Stimulated activated CD8-positive, alpha-beta memory T cell treated with anti-CD3 and anti-CD28 coated beads, Interleukin-2, amount 100 ng/mL, for 48 hours (primary cell): ENCODE data around the gene NRG3.
"Not testable (repeated sequence)": the region's sequence is repeated elsewhere in the genome, so short reads cannot be mapped to it uniquely, and the experiment has no call there.

ENCODE experiments used
- DNase-seq, 2 donors: peaks; one replicate each; pipeline ENCODE4 v3.0.0-alpha.2; 2020; ENCODE audit warnings: low read depth in 2 of 2

Gene NRG3

DNA sequence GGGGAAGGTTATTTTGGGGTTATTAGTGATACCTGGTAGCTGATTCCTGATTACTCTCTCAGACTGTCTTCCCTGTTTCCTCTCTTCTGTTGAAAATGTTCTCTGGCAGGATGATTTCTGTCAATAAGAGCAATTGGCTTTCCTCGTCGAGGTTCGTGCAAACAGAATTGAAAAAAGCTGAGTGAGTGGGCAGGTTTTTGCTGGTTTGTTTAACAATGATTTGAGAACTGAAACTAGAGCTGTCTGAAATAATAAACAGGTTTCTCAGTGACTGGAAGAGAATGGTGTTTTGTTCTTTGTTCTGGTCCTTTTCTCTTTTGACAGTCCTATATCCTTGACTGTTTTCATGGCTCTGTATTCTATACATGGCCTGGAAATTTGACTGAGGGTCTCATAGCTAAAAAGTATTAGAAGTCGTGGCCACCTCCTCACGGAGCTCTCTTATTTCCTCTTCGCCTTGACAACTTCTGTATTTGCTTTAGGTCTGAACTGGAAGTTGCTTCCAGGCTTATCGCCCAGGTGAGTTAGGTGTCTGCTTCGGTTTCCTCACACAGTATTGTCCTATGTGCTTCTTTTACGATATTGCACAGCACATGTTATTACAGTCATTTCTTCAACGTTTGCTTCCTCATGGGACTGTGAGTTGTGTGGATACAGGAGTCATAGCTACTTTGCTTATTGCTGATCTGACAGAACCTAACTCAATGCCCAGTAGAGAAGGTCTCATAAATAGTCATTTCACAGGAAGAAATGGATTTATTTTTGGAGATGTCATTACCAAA is 403.6 kb downstream of the NRG3 start:
- no peak for DNase-seq

DNA sequence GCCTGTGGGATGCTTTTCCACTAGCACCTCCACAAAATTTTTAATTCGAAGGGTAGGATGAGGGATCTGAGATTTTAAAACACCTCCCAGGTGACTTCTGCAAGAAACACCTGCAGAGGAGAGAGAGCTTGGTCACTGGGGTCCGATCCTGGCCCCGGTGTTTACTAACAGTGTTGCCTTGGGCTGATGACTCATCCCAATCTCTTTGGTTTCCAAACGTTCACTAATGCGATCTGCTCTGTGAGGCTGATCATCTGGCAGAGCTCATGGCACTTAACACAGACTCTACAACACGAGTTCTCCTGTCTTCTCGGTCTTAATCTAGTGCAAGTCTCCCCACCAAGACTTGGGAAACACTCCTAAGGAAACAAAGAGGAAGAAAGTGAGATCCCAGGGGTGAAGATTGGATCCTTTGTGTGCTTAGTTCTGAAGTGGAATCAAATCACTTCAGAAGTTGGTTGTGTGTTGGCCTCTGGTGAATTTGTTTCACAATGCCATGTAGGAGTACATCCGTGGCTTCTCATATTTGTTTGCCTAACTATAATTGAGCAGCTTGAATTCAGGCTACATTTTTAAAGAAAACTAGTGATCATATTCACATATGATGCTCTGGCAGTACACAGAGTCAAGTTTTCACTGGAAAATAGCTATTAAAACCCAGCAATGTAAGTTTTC is 407.9 kb downstream of the NRG3 start:
- no peak for DNase-seq

DNA sequence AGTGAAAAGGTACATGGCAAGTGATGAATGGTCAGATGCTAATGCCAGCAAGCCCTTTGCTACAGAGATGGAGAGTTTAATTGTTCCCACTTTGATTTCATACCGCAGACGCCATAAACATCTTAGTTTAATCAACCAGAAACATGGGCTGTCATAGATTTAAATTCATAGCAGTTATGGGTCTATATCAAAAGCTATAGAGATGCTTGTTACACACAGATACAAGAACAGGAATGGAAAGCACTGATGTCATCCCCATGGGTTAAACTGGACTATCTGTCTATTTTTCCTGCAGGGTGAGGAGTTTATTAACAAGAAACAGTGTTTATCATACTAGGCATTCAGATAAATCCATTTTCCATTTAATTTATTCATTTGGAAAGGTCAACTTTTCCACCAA is 409.2 kb downstream of the NRG3 start:
- DNase-seq = no peak

DNA sequence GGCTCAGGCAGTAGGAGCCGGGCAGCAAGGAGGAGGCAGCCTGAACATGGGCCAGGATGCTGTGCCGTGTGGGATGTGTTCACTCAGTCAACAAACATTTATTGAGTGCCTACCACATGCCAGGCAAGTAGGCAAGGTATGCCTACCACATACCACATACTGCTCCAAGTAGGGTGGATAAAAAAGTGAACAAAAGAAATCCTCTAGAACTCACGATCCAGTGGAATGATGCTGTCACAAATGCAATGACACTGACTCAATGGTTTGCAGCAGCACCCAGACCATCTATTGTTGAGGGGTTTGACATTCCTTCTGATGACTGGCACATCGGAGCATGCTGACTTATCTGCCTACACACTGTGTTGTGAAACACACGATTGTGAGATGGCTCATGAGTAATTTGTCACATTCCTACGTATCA is 413.5 kb downstream of the NRG3 start:
- DNase-seq = no peak

DNA sequence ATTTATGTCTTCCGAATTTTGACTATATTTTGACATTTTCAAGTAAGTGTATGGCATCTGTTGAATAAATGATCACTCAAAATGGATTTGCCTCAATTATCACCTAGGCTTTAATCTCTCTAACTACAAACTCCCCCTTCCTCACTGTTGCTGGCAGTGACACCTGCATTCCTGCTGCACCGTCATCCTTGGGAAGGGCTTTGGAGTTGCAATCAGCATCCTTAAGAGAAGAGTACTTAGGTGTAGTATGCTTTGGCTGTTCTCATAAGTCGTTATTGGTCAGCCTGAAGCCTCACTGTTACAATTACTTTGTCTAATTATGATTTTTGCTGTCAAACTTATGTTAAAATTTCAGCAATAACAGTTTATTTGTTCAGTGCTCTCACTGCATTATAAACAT is 415.0 kb downstream of the NRG3 start:
- DNase-seq = no peak

DNA sequence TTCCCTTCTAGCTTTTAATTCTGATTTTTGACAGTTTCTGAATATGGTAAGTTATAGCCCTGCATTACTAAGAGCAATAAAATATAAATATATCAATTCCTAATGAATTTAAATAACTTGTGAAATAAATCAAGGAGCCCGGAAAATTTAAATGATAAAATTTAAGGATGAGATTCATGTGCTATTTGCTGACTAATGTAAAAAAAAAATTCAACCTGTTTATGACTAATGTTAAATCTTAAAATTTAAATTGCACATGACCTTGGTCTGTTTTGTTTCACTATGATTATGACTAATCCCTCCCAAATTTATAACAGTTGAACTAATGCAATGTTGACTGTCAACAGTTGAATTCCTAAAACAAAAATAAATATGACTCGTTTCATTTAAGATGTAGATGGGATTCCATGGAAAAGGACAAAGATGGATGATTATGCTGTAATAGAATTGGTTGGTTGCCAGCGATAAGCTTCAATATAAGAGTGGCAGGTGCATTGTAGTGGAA is 419.9 kb downstream of the NRG3 start:
- no peak for DNase-seq

DNA sequence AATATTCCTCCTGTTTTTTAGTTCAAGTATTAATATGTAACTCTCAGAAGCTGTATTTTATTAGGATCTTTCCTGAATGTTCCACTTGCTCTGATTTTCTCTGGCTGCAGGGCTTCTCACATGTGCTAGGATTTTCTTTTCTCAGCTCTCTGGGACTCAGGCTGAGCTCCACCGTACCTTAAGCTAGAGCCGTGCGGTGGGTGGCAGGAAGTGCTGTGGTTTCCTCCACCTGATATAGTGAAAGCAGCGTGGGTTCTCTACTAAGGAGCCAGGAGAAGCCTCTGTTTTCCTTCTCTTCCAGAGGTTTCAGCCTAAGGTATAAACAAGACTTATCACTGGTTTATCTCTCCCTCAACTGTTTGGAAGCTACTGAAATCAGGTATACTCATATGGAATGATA is 433.6 kb downstream of the NRG3 start:
- DNase-seq = no peak

DNA sequence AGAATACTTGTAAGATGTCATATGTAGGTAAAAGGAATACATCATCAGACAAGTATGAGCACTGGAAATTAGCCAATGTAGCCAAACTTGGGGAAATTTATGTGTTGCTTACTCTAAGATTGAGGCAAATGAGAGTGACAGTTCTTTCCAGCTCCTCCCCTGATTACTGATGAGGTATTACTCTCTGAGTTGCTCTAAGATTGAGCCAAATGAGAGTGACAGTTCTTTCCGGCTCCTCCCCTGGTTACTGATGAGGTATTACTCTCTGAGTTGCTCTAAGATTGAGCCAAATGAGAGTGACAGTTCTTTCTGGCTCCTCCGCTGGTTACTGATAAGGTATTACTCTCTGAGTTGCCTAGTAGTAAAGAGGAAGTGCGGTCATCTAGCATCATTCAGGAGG is 435.8 kb downstream of the NRG3 start:
- no peak for DNase-seq

DNA sequence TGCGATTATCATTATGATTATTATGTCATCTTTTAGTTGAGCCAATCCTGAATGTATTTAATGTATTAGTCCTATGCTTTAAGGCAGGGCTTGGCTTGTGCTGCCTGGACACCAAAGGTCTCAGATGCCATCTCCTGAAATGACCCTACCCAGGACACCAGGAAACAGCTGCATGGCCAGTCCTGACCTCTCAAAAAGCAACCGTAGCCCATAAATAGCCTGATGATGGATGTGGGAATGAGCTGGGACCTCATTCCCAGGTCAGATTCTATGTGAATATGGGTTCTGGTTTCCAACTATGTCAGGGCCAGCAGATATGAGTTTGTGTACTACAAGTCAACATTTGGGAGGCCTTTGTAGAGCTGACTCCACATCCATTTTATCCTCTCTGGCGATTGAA is 438.4 kb downstream of the NRG3 start:
- DNase-seq = no peak

DNA sequence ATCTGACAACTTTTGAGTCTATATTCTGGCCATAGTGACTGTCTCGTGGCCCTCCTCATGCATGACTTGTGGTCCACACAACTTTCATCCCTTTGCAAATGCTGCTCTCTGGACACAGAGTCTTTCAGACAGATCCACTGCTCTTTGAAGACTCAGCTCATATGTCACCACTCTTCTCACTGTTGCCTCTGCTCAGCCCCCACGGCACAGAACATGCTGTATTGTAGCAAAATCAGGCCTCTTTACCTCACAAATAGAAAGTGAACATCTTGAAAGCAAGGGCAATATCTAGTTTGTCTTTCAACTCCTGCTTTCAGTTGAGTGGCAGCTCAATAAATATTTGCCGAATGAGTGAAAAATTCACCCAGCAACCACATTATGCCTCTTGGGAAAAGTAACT is 443.5 kb downstream of the NRG3 start:
- no peak for DNase-seq

DNA sequence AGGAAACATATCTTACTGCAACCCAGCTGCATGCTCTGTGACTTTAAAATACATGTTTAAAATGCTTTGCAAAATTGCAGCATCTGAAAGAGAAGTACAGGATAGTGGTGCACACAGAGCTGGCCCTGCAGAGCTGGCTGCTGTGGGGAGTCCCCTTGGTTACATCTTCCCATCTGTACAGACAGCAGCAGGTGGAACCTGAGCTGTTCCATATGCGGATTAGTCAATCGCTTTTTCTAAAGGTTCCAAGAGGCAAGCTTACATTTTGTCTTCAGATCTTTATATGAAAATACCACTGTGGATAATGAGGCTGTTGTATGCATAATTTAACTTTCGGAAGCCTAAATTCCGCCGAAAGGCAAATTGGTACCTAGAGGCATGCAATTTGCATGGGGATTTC is 444.1 kb downstream of the NRG3 start:
- no peak for DNase-seq

DNA sequence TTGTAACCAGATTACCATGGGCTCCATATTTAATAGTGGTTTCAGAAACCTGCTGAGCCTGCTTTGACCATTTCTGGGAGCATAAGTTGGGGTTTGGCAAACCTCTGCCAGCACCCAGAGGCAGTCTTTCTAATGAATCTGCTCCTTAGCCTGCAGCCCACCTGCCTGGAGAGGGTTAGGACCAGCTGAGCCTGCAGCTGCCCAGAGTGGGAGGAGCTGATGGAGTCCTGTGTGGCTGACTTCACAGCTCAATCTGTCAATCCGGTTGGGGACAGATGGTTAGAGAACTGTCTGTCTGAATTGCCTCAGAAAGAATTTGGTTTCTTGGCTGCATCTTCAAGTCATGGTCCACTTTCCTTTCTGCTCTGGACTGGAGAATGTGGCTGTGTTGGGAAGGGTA is 444.6 kb downstream of the NRG3 start:
- DNase-seq = no peak

DNA sequence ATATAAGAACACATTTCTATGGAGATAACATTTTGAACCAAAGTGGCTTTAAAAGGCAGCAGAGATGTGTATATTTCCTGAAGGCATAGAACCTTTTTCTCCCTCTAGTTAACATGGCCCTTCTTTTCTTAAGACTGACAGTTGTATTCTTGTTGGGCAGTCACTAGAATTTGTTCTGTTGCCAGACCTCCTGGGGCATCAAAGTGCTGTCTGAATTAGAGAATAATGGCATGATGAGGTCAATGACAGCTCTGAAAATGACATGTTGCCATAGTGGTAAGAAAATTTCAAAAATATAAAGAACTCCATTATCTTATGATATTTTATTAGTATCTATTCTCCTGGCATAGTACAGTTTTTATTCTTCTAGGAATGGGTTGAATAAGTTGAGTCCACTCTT is 446.7 kb downstream of the NRG3 start:
- no peak for DNase-seq

DNA sequence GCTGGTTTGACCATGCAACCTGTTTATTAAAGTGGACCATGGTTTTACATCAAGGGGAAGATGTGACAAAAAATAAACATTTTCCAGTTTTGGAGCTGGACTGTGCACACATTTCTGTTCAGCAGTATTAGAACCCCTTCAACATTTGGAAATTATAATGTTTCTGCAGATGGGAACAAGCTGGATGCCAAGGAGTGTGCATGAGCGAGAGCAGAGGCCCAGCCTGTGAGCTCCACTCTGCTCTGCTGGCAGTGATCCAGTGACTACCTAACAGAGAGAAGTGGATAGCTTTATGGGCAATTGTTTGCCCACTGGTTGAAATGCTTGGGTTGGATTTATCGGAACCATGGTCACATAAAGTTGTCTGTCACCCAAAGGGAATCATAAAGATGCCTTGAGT is 456.7 kb downstream of the NRG3 start:
- no peak for DNase-seq

DNA sequence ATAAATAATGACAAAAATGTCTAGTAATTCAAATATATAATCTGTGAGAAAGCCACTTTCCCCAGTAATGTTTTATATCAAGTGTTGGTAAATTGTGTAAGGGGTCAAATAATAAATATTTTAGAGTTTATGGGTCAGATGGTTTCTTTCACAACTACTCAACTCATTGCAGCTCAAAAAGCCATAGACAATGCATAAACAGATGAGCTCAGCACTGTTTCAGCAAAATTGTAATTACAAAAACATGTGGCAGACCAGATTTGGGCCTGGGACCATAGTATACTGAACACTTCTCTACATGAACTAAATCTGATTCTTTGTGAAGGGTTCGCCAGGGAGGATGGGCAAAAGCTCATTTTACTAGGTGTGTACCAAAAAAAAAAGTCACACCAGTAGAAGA is 460.8 kb downstream of the NRG3 start:
- DNase-seq = no peak

DNA sequence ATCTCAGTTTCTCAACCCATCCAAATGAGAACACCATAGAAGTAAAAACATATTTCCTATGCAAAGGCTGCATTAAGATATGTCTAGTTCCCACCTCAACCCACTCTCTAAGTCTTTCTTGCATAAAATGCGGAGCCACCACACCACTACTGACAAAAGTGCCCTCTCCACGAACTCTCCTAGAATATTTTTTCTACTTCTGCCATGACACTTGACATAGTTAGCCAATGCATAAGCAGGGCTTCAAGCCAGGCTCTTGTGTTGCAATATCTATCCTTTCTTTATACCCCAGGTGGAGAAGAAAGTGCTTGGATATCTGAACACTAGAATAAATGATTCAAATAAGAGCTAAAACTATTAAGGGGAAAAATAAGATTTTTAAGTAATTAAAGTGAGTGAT is 465.2 kb downstream of the NRG3 start:
- no peak for DNase-seq

DNA sequence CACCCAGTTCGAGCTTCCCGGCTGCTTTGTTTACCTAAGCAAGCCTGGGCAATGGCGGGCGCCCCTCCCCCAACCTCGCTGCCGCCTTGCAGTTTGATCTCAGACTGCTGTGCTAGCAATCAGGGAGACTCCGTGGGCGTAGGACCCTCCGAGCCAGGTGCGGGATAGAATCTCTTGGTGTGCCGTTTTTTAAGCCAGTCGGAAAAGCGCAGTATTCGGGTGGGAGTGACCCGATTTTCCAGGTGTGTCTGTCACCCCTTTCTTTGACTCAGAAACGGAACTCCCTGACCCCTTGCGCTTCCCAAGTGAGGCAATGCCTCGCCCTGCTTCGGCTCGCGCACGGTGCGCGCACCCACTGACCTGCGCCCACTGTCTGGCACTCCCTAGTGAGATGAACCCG is 474.6 kb downstream of the NRG3 start:
- DNase-seq = not testable (repeated sequence)

DNA sequence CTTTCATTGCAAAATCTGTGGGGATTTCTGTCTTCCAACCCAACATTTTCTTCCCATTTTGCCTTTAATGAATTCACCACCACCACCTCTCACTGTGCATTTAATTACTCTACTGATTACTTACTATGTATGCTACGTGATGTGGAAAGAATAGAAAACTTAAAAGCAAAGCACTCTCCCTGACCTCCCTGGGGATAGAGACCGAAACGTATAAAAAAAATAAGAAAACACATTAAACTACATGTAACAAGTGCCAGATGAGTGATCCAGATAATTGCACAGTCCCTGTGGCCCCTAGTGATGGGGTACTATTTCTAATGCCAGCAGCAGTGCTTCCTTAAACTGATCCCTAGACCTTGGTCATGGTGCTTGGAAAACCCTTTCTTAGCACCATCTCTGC is 478.4 kb downstream of the NRG3 start:
- DNase-seq = no peak

DNA sequence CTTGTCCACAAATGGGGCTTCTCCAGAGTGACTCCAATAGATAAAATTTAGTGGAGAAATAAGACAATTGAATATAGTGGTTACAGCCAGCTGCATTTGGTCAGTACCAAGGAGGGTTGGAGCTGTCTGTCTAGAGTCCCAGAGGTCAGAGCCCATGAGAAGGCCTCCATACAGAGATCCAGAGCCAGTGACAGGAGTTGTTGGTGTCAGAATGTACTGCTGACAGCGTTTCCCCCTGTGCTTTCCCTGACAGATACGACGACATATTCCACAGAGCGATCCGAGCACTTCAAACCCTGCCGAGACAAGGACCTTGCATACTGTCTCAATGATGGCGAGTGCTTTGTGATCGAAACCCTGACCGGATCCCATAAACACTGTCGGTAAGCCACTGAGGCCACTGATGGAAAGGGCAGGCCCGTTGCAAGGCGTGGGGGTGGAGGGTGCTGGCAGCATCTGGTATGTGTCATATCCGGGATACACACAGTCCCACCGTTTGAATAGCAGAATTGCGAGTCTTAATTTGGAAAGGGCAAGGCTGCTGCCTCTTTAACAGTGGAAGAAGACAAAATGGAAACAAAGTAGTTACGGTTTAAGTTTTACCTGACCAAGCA is 483.6 kb downstream of the NRG3 start:
- no peak for DNase-seq

DNA sequence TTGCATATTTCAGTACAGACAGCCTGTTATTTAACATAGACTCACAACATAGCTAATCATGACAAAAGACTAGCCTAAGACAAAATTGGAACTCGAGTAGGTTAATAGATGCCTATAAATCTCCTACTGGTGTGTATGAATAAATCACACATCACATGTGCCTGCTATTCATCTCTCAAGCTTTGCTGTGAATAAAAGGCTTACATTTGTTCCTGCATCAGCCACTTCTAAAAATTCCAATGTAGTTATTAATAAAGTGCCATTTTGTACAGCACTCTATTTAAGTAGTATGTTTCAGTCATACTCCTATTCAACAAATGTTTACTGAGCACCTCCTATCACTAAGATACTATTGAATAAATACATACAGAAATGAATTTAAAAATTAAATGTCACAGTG is 486.3 kb downstream of the NRG3 start:
- no peak for DNase-seq

DNA sequence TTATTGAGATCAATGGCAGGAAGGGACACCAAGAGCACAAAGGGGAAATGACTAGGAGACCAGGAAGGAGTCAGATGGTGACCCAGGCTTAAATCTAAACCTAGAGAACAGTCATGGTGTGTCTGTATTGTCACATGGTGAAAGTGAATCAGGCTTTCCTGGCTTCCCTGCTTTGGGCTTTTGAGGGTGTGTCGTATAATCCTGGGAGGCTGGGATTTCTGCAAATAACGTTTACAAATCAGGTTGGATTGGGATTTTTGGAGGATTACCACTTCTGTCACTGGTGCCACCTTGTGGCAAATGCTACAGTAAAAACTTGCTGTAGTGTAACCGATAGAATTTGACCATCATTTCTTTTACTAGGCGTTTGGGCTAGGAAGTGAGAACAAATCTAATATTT is 502.6 kb downstream of the NRG3 start:
- no peak for DNase-seq

DNA sequence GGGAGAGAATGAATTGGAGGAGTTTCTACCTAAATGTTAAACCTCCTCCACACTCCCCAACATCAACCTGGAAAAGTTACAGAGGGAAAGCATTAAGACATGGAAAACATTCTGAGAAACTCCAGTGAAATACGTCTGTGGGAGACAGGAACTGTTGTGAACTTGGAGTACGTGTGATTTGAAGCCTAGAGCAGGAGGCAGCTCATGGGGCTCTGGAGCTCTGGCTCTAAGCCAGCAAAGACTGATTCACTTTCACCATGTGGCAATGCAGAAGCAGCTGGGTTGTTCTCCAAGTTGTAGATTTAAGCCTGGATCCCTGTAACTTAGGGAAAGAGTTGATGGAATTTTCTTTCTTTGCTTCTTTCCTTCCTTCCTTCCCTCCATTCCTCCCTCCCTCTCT is 503.2 kb downstream of the NRG3 start:
- no peak for DNase-seq

DNA sequence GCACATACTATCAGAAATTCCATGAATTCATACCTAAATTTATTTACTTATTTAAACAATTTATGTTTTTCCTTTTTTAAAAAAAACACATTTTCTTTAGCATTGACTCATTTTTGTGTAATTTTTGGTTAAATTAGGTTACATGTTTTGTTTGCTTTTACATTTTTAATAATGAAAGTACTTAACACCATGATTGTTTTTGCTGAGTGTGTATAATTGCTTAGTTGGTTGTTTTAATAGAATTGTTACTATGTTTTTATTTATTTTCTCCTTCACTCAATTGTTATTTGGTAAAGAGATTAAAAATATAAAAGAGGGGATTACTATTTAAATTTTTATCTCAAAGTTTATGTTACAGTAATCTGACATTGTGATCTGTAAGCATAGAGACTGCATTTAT is 508.4 kb downstream of the NRG3 start:
- DNase-seq = no peak
